CD14-positive monocyte (primary cell): ENCODE measurements around the gene PMEPA1. TPM values are rescaled to one million over a fixed set of nuclear protein-coding genes. Genes with fewer than 3 reads are reported as not detected.

Experiments used
- DNase-seq, 3 donors: peaks; one replicate each; pipeline ENCODE4 v3.0.0-alpha.2; 2011 to 2022
- H2AFZ ChIP-seq: 2 replicates; pipeline ENCODE4 v1.6.0; 2012; ENCODE audit warnings: mild to moderate bottlenecking, low read depth, low read length, inconsistent platforms; ENCODE audit not compliant: insufficient read depth, poor library complexity, severe bottlenecking
- H3K27ac ChIP-seq, 2 donors: 1 replicate in 1 of 2; 2 replicates in 1 of 2; pipeline ENCODE4 v1.5.1; 2012 to 2013; ENCODE audit warnings: low read length in 2 of 2, control low read depth in 1 of 2, inconsistent platforms in 1 of 2, low read depth in 1 of 2, mild to moderate bottlenecking in 1 of 2
- H3K27me3 ChIP-seq, 2 donors: one replicate each; pipeline versions ENCODE4 v1.6.0 to v1.6.1; 2011 to 2013; ENCODE audit warnings: low read length in 2 of 2; ENCODE audit not compliant: control insufficient read depth in 2 of 2, insufficient read depth in 2 of 2
- H3K36me3 ChIP-seq, 2 donors: replicated peaks in 1 of 2; 1 replicate in 1 of 2; 2 replicates in 1 of 2; pipeline versions ENCODE4 v1.5.1 to v1.6.1; 2012 to 2013; ENCODE audit warnings: low read length in 2 of 2, control low read depth in 1 of 2, inconsistent platforms in 1 of 2, mild to moderate bottlenecking in 1 of 2; ENCODE audit not compliant: insufficient read depth in 2 of 2, control insufficient read depth in 1 of 2
- H3K4me1 ChIP-seq, 2 donors: 1 replicate in 1 of 2; 2 replicates in 1 of 2; pipeline versions ENCODE4 v1.5.1 to v1.6.1; 2012 to 2013; ENCODE audit warnings: low read length in 2 of 2, control low read depth in 1 of 2, inconsistent platforms in 1 of 2, mild to moderate bottlenecking in 1 of 2, moderate library complexity in 1 of 2; ENCODE audit not compliant: insufficient read depth in 2 of 2, control insufficient read depth in 1 of 2
- H3K4me2 ChIP-seq: replicated peaks from 2 replicates; pipeline ENCODE3; 2012; ENCODE audit warnings: low read length, moderate library complexity, mild to moderate bottlenecking; ENCODE audit not compliant: poor library complexity, severe bottlenecking; ENCODE audit errors: extremely low read depth
- H3K4me3 ChIP-seq, 3 experiments: fragments of 200-600 bp in 1 of 3; sonication (generic) in 1 of 3; replicated peaks in 1 of 3; 1 replicate in 2 of 3; 2 replicates in 1 of 3; pipeline ENCODE4 v1.5.1; 2011 to 2013; ENCODE audit warnings: low read length in 3 of 3, mild to moderate bottlenecking in 3 of 3, control low read depth in 2 of 3, low read depth in 2 of 3, inconsistent platforms in 1 of 3, moderate library complexity in 1 of 3
- H3K79me2 ChIP-seq: 2 replicates; pipeline ENCODE4 v1.6.0; 2012; ENCODE audit warnings: mild to moderate bottlenecking, control low read depth, inconsistent platforms, low read length, moderate library complexity; ENCODE audit not compliant: insufficient read depth
- H3K9ac ChIP-seq: 2 replicates; pipeline ENCODE4 v1.6.0; 2017; ENCODE audit warnings: low read length, mild to moderate bottlenecking; ENCODE audit not compliant: insufficient read depth, poor library complexity, severe bottlenecking
- H3K9me3 ChIP-seq, 2 donors: replicated peaks in 1 of 2; 1 replicate in 1 of 2; 2 replicates in 1 of 2; pipeline versions ENCODE4 v1.5.1 to v1.6.1; 2012 to 2013; ENCODE audit warnings: low read length in 2 of 2, control low read depth in 1 of 2; ENCODE audit not compliant: control insufficient read depth in 1 of 2, insufficient read depth in 1 of 2
- H4K20me1 ChIP-seq: 2 replicates; pipeline ENCODE4 v1.6.0; 2012; ENCODE audit warnings: mild to moderate bottlenecking, low read length, control low read depth, moderate library complexity; ENCODE audit not compliant: insufficient read depth
- H3K27ac Mint-ChIP-seq, 7 donors: one replicate each; pipeline ENCODE4 v1.8.0; 2020; ENCODE audit warnings: mild to moderate bottlenecking in 7 of 7, mixed read lengths in 7 of 7, moderate library complexity in 6 of 7, inconsistent platforms in 2 of 7
- H3K27me3 Mint-ChIP-seq, 3 donors: one replicate each; pipeline ENCODE4 v1.8.0; 2021 to 2022; ENCODE audit warnings: low read depth in 3 of 3, mild to moderate bottlenecking in 3 of 3, mixed read lengths in 3 of 3, moderate library complexity in 3 of 3, inconsistent platforms in 1 of 3
- H3K36me3 Mint-ChIP-seq, 2 donors: one replicate each; pipeline ENCODE4 v1.8.0; 2020; ENCODE audit warnings: mixed read lengths in 2 of 2, inconsistent platforms in 1 of 2, mild to moderate bottlenecking in 1 of 2
- H3K4me1 Mint-ChIP-seq: one replicate; pipeline ENCODE4 v1.8.0; 2020; ENCODE audit warnings: mild to moderate bottlenecking, mixed read lengths
- H3K4me3 Mint-ChIP-seq, 2 donors: one replicate each; pipeline ENCODE4 v1.8.0; 2020; ENCODE audit warnings: mild to moderate bottlenecking in 2 of 2, mixed read lengths in 2 of 2, moderate library complexity in 1 of 2
- H3K9me3 Mint-ChIP-seq, 7 donors: one replicate each; pipeline ENCODE4 v1.8.0; 2020 to 2022; ENCODE audit warnings: mixed read lengths in 7 of 7, mild to moderate bottlenecking in 6 of 7, moderate library complexity in 6 of 7, inconsistent platforms in 2 of 7
- WGBS: methylation state at CpG from one replicate; pipeline ENCODE4 v1.1.5; 2013; ENCODE audit warnings: missing lambda C conversion rate; ENCODE audit not compliant: insufficient coverage; 5-methylcytosine and 5-hydroxymethylcytosine counted together
- intact Hi-C, 2 donors: fragments of 100-400 bp; cut with micrococcal nuclease; formaldehyde crosslinking; loops; one replicate each; pipeline versions ENCODE4 v1.15.0 to v1.15.1; 2023
- polyA plus RNA-seq, 3 donors: library from polyadenylated mRNA; depleted of rRNA in 1 of 3; unstranded in 2 of 3; stranded (reverse) in 1 of 3; fragments of 300-500 nt in 2 of 3; fragments of >200 nt in 1 of 3; fragmentation: Illumina TruSeq in 2 of 3; gene quantifications; 1 replicate in 2 of 3; 2 replicates in 1 of 3; pipeline ENCODE4 v1.2.3, GENCODE V29; 2012 to 2021
- TF ChIP-seq, protein P1 (sequence below): fragments of 200-600 bp; IDR thresholded peaks from one replicate; pipeline ENCODE4 v1.8.0; 2022; ENCODE audit warnings: antibody characterized with exemption, mild to moderate bottlenecking

The PMEPA1 gene
- polyA plus RNA-seq, 3 donors, result 0.12 to 0.73 (median 0.59) TPM

DNA sequence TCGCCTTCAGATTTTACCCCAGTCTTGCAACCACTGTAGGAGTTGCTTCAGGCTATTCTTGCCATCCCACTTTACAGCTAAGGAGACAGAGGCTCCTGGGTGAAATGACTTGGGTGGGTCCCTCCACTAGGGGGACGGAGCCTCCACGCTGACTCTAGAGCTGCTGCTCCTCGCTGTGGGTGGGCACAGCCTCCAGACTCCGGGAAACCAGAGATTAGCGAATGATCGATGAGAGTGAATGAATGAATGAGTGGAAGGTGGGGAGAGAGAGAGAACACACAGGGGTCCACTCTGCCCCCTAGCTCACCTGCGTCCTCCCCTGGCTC, 100.0 kb downstream of the PMEPA1 start:
- H3K9me3 ChIP-seq, result no peaks in the 10 kb centered on the region
- no peak overlapping the region for H3K4me3 ChIP-seq
- H3K27ac ChIP-seq, result no peak overlapping the region
- 100% methylated on average over 5 of the region's 8 CpGs for WGBS
- no peaks in the 10 kb centered on the region for H3K4me1 ChIP-seq
- H3K9ac ChIP-seq, result no peak overlapping the region
- TF ChIP-seq, protein P1, sequence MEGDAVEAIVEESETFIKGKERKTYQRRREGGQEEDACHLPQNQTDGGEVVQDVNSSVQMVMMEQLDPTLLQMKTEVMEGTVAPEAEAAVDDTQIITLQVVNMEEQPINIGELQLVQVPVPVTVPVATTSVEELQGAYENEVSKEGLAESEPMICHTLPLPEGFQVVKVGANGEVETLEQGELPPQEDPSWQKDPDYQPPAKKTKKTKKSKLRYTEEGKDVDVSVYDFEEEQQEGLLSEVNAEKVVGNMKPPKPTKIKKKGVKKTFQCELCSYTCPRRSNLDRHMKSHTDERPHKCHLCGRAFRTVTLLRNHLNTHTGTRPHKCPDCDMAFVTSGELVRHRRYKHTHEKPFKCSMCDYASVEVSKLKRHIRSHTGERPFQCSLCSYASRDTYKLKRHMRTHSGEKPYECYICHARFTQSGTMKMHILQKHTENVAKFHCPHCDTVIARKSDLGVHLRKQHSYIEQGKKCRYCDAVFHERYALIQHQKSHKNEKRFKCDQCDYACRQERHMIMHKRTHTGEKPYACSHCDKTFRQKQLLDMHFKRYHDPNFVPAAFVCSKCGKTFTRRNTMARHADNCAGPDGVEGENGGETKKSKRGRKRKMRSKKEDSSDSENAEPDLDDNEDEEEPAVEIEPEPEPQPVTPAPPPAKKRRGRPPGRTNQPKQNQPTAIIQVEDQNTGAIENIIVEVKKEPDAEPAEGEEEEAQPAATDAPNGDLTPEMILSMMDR, result no peak
- Mint-ChIP-seq H3K4me3 (no peak overlapping the region), H3K36me3 (peaks cover 9 to 52% of the 10 kb centered on the region in 2 donors), H3K27ac (no peak overlapping the region), H3K27me3 (peaks cover 6 to 28% (median 6%) of the 10 kb centered on the region in 3 donors), H3K9me3 (peaks cover 0 to 3% (median 0%) of the 10 kb centered on the region in 7 donors), H3K4me1 (peaks cover 4% of the 10 kb centered on the region)
- no peak overlapping the region for H2AFZ ChIP-seq
- DNase-seq, result no peak
- intact Hi-C loops, result no loop called here
- H3K27me3 ChIP-seq, result no peaks in the 10 kb centered on the region
- H3K79me2 ChIP-seq, result no peaks in the 10 kb centered on the region
- H3K36me3 ChIP-seq, result peaks cover 0 to 17% of the 10 kb centered on the region in 2 donors
- no peaks in the 10 kb centered on the region for H4K20me1 ChIP-seq
- no peak overlapping the region for H3K4me2 ChIP-seq

DNA sequence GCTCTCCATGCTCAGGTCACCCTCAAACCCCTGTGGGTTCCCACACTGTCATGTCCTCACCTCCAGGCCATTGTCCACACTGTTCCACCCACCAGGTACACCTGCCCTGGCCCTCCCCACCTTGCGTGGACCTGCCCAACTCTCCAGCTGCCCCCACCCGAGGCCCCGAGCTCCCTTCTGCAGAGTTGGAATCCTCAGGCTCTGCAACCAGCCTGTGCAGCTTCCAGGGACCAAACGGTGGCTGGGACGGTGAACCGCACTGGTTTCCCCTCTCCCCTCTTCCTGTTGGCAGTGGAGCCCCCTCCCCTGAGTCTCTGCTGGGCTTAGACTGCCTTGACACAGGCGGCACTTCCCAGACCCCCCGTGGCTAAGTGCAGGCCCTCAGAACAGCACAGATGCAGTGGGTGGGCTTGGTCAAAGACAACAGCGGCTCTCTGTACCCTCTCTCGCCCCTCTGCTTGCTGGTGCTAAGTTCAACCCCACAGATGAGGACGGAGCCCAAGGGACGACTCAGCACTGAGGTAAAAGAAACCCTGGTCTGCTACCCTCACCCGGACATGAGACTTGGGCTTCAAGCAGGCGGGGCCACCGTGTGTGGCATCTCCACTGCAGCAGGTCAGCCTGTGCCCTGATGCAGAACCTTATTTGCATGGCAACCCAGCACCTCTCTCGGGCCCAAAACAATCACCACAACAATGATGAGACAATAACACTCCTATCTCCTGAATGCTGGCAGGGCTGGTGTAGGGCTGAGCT, 100.6 kb downstream of the PMEPA1 start:
- H3K4me2 ChIP-seq, result no peak overlapping the region
- H3K4me3 Mint-ChIP-seq, result no peak overlapping the region
- H3K4me1 ChIP-seq, result no peaks in the 10 kb centered on the region
- no peak overlapping the region for H3K27ac ChIP-seq
- peaks cover 6 to 25% (median 7%) of the 10 kb centered on the region in 3 donors for H3K27me3 Mint-ChIP-seq
- peaks cover 0 to 12% of the 10 kb centered on the region in 2 donors for H3K36me3 ChIP-seq
- H3K4me1 Mint-ChIP-seq, result peaks cover 4% of the 10 kb centered on the region
- no peak for DNase-seq
- no peaks in the 10 kb centered on the region for H4K20me1 ChIP-seq
- no peaks in the 10 kb centered on the region for H3K79me2 ChIP-seq
- TF ChIP-seq, protein P1, result no peak
- intact Hi-C loops, result no loop called here
- peaks cover 0 to 5% (median 0%) of the 10 kb centered on the region in 7 donors for H3K9me3 Mint-ChIP-seq
- no peaks in the 10 kb centered on the region for H3K9me3 ChIP-seq
- H2AFZ ChIP-seq, result no peak overlapping the region
- peaks cover 5 to 46% of the 10 kb centered on the region in 2 donors for H3K36me3 Mint-ChIP-seq
- H3K9ac ChIP-seq, result no peak overlapping the region
- WGBS, result 89% methylated on average over 14 of the region's 16 CpGs
- no peaks in the 10 kb centered on the region for H3K27me3 ChIP-seq
- H3K4me3 ChIP-seq, result no peak overlapping the region
- no peak overlapping the region for H3K27ac Mint-ChIP-seq
